GM21367 (cell line): Measurements from ENCODE around the gene LRRC7.
"Not testable (repeated sequence)": the region's sequence is repeated elsewhere in the genome, so short reads cannot be mapped to it uniquely, and the experiment has no call there.

ENCODE experiments used
- ATAC-seq: cut with Tn5 transposase; IDR thresholded peaks from one replicate; pipeline ENCODE4 v1.9.1; 2021; ENCODE audit not compliant: unreplicated experiment

LRRC7 gene

DNA sequence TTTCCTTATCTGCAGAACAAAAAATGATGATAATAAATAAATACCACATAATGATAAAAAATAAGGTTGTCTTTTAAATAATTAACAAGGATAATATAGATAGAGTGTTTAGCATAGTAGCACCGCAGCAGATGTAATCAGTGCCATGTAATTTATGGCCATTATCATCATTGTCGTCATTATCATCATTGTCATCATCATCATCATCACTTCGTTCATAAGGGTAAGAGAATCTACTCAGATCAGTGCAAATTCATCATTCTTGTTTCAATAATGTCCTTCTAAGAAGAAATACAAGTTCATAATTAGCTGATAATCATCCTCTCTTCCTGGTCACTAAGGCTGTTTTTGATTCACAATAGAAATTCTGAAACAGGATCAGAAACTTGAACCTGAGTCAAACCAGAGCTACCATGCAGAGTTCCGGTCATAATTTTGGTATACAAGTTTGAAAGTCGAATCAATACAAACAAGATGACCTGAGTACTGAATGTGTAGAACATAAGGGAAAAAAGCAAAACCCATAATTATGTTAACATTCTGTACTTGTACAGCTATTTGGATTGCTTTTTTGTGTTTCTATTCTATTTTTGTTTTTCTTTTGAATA is 465.6 kb downstream of the LRRC7 start:
- peak; percentile 88 for ATAC-seq

DNA sequence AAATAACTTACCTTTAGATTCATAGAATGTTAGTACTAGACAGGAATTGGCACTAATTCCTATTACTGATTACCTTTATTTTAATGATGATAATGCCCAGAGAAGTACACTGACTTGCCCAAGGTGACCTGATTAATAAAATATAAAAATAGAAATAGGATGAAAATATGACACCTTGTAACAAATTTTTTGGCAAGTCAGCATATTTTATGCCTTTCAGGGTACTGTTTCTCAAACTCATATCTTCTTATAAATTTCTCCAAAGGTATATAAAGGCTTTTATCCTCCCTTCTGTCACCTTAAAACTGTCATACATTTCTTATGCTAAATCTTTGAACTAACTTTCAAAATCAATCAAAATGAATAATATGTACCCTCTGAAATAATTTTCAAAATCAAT is 466.2 kb downstream of the LRRC7 start:
- ATAC-seq = no peak

DNA sequence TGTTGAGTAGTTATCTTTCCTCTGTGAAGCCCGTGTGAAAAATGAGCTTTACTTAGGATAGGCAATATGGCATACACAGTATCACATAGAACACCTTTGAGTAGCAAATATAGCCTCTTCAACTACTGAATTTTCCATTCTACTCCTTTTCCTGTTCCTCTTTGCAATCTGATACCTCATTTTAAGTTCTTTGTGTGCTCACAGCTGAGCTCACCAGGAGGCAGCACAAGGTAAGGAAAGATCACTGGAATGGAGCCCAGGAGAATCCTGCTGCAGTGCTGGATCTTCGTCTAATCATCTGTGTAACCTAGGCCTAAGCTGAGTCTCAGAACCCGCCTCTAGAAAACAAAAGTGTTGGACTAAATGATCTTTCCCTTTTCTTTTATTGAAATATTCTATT is 466.7 kb downstream of the LRRC7 start:
- ATAC-seq = no peak

DNA sequence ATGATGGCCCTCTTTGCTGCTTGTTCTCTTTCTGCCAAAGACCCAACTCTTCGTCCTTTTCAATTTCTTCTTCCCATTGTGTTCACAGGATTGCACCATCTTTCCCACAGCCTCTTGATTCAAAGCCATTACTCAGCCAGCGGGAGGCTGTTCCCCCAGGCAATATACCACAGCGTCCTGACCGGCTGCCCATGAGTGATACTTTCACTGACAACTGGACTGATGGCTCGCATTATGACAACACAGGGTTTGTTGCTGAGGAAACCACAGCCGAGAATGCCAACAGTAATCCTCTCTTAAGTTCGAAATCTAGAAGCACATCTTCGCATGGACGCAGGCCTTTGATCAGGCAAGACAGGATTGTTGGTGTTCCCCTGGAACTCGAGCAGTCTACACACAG is 470.3 kb downstream of the LRRC7 start:
- ATAC-seq = no peak

DNA sequence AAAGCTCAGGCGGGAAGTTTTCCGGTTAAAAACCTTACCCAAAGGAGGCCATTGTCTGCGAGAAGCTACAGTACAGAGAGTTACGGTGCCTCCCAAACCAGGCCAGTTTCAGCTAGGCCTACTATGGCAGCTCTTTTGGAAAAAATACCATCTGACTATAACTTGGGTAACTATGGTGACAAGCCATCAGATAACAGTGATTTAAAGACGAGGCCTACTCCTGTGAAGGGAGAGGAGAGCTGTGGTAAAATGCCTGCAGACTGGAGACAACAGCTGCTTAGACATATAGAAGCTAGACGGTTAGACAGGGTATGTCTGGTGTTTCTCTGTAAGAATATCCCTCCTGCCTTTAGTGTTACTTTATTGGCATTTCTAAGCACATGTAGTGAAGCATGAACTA is 471.8 kb downstream of the LRRC7 start:
- ATAC-seq = no peak

DNA sequence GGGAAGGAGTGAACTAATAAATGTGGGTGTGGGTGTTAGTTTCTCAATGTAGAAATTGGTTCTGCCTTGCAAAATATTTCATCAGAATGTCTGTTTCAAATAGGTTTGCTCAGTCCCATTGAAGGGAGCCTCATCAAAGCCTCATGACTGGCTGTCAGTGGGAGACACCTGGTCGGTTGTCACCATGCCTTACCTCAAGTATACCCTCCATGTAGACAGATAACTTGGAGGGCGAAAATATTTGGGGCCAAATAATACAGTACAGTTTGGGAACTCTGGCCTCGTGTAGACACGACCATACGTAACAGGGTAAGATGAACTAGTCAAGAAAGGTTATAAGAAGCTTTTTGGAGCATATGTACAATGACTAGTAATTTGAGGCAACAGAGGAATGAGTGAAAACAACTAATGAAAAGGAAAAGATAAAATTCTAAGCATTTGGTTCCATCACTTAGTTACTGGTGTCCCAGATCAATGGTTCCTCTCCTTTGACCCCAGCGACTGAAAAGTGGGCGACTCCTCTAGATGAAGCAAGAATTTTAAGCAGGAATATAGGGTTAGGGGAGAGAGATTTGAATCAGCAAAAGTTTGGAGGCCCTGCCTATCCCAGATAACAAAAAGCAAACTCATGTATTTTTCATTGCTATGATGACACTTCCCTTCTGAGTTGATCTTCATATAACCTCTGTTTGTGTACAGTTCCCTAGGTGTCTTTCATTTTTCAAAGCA is 473.8 kb downstream of the LRRC7 start:
- ATAC-seq = no peak

DNA sequence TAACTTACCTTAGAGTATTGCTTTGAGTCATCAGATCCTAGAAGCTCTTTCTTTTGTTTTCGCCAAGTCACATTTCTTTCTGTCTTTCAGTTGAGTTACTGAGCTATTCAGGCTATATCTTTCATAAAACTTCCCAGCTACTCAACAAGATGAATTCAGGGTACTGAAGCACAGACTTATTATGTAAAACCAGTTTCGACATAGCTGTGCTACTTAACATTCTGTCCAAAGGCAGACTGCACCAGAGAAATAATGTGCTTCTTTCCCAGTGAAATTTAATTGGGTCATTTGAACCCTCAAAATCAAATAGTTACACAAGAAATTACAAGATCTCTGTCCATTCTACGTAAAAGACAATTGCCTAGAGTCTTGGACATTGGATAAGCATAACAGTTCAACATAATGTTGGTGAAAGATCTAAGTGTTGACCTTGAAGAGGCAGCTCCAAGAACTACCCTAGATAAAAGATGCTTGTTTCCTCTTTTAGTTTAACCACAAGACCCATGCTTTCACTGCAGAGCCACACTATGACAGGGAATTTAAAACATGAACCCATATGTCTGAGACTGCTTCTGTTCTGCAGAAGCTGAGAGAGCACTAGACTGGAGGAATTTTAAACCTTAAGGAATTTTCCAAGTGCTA is 474.5 kb downstream of the LRRC7 start:
- no peak for ATAC-seq

DNA sequence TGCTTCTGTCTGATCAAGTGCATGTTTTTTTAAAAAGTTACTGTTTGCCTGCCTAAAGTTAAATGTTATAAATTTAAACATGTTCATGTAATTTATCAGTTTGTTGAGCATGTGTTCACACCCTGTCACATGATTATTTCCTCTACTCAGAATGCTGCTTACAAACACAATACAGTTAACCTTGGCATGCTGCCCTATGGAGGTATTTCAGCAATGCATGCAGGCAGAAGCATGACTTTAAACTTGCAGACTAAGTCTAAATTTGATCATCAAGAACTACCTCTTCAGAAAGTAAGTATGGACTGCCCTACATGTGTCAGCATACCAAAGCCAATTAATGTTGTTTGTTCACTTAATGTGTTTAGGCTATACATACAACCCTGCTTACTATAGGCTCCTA is 476.1 kb downstream of the LRRC7 start:
- no peak for ATAC-seq

DNA sequence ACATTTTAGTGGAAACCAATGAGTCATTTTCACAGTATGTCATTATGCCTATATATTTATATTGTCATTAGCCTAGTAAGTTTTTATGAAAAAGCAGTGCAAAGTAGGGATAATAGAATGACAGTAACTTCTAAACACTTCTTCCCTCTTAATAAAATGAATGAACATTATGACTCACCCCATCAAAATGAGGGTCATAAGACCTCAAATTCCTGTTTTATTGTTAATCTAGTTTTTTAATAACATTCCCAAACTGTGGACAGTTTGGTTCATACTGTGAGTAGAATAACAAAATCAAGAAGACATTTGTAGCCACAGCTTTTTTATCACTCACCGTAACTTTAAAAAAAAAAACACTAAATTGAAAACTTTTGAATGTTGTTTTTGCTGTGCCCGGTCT is 477.1 kb downstream of the LRRC7 start:
- ATAC-seq = no peak

DNA sequence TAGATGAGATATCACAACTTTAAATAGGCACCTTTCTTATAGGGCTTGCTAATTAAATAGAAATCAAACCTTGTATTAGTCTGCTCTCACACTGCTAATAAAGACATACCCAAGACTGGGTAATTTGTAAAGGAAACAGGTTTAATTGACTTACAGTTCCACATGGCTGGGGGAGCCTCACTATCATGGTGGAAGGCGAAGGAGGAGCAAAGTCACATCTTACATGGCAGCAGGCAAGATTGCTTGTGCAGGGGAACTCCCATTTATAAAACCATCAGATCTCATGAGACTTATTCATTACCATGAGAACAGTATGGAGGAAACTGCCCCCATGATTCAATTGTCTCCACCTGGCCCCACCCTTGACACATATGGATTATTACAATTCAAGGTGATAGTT is 477.9 kb downstream of the LRRC7 start:
- not testable (repeated sequence) for ATAC-seq

DNA sequence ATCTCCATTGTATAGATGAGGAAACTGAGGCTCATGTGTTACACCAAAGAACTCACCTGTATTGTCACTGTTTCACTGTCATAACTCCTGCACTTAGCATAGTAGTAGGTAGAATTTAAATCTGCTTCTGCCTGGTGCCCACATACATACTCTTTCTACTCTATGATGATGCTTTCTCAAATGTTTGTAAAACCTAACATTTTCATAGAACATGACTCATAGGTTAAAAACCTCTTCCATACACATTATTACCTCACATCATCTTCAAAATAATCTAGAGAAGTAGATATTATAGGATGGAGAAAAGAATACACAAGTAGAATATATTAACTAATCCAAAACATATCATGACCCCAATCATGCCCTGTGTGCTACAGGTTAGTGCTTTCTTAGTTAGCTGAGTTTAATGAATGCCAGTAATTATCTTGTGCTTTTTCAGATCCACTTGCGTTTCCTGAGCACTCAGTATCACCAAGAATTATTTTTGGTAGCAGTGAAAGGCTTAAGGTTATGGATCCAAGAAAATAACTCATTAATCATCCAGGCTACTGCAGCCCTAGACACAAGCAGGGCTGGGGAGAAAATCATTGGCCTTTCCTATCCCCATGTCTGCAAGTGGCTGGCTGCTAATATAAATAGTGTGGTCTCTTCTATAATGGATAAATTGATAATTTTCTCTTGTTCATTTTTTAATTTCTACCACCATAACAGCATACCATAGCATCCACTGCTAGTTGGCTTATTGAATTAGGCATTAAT is 480.8 kb downstream of the LRRC7 start:
- ATAC-seq = no peak

DNA sequence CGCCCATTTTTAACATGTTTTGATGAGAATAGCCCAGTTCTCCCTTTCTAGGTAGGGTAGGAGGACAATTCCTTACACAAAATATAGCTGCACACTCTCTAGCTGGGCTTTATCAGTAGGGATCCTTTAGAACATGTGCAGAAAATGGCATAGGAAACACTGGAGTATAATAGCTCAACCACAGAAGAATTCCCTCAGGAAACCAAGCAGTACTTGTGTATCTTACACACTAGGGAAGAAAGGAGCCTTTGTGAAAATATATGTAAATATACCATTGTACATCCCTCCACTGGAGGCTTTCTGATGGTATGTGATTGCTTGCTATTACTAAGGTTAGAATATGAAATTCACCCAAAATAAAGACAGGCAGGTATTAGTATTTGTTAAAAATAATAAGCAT is 484.2 kb downstream of the LRRC7 start:
- ATAC-seq = no peak

DNA sequence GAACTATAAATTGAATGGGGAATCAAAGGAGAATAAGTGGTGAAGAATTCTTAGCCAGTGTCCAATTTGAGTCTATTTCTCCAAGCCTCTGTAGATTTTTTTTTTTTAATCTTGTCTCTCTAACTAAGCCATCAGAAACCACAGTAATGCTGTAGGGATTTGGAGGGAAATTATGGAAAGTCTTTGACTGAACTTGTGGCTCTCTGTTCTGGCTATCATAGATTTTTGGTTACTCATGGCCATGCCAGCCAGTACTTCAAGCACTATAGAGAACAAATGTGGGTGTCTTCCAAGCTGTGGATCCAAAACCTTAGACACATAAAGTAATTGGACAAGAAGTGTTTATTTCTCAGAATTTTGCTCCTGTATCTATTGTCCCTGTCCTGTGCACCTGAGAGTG is 489.8 kb downstream of the LRRC7 start:
- no peak for ATAC-seq

DNA sequence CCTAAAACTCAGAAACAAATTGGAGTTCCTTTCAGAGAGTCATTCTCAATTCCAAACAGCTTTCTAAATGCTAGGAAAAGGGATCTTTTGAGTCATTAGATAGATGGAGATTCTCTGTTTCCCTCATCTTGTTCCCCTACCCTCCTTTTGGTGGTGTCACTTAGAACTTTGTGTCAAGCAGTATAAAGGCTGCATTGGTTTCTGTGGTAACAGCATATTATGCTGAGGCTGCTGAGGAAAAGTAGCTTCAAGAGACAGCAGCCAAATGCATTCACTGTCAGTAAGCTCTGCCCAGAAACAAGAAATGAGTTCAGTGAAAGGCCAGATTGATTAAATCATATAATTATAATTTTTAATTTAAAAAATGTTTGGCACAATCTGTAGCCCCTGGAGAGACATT is 493.5 kb downstream of the LRRC7 start:
- no peak for ATAC-seq

DNA sequence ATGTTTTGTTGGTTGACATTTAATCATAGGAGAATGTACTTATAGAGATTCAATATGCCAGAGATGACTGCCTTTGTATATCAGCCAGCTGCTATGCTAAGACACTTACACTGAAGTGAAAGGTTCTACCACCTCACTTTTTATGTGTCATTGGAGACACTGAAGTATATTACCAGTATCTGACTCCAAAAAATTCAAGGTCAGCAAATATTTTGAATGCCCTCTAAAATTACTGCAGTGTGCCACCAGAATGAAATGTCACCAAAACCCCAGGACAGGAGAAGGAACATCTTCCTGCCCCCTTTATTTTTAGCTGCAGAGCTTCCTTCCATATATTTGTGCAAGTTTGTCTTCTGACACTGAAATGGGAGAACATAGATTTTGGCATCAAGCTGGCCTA is 496.1 kb downstream of the LRRC7 start:
- no peak for ATAC-seq

DNA sequence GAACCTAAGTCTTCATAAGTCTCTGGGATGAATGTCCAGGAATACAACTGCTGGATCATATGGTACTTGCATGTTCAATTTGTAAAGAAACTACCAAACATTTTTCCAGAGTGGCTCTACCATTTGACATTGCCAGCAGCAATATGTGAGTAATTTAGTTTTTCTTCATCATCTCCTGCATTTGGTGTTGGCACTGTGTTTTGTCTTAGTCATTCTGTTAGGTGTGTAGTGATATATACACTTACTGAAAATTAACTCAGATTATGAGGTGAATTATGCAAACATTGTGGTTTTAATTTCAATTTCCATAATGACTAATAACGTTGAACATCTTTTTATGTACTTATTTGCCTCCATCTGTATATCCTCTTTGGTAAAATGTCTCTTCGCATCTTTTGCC is 499.0 kb downstream of the LRRC7 start:
- ATAC-seq = no peak

DNA sequence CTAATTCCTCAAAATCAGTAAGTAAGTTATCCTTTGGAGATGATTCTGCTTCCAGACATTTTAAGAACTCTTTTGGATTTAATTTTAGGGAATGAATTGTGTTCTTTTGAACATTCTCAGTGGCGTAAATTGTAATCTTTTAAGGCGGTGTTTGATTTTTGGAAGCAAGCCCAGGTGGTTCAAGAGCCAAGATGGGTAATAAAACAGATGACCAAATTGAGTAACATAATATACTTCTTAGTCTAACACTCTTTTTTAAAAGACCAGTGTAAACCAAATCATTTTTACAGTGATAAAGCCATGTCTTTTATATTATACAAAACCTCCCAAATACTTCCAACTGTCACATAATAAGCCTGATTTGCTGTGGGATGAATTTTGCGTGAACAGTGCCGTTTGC is 503.9 kb downstream of the LRRC7 start:
- ATAC-seq = no peak

DNA sequence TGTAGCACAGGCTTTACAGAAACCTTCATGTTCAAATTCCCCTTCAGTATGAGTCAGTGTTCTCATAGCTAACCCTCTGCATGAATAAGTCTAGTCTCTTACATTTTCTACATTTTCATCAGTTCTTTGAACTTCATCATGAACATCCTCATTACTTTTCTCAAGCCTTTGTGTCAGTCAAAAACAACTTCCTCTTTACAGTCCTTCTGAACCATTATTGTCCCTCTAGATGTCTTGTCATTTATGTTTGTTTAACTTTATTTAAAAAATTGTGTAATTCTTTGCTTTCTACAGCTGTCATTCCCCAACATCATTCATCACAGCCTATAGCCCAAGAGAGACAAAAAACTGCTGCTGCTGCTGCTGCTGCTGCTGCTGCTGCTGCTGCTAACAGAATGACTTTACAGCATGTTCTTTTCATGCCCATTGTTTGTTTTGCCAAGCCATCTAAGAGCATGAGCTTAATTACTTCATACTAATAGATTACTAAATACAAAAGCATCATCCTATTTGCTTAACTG is 504.6 kb downstream of the LRRC7 start:
- ATAC-seq = no peak

DNA sequence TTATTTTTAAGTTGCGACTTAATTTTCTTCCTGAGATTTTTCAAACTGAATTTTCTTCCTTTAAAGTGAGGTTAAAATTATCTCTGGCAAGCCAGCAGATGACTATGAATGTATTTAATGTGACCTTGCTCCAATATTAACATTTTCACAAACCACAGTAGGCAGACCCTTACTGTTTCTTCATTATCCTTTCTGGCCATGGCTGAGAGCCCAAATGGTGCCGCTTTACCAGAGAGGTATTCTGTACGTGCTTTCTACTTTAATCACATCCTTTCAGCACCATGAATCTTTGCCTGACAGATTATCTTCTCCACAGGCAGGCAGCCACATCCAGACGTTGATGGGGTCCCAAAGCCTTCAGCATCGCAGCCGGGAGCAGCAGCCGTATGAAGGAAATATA is 508.0 kb downstream of the LRRC7 start:
- ATAC-seq = no peak

DNA sequence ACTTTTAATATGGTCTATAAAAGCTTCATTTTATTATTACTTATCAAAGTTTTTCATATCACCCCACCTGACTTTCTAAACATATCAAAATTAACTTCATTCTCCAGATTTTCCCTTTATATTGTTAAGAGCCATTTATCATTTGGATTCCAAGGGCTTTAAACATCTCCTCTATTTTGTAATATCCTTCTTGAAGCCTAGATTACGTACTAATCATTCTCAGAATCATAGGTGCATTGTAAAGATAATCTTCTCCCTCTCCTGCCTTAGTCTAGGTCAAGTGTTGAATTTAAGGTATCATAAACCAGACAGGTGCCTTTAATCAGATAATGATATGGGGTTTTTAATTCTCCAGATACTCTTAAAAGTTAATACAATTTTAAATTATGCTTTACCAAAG is 509.3 kb downstream of the LRRC7 start:
- ATAC-seq = no peak

DNA sequence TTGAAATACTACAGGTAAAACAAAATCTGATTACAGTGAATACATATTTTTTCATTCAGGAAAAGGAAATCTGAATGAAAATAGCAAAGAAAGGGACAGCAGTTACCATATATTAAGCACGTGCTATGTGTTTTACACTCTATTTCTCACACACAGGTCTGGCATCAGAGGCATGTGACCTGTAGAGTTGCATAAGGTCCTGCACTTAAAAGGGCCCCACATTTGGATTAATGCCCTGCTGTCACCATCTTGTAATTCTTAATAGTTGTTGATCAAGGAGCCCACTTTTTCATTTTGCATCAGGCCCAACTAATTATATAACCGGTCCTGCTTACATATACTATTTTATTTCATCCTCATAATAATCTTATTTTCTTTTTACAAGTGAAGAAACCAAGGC is 511.8 kb downstream of the LRRC7 start:
- ATAC-seq = no peak

DNA sequence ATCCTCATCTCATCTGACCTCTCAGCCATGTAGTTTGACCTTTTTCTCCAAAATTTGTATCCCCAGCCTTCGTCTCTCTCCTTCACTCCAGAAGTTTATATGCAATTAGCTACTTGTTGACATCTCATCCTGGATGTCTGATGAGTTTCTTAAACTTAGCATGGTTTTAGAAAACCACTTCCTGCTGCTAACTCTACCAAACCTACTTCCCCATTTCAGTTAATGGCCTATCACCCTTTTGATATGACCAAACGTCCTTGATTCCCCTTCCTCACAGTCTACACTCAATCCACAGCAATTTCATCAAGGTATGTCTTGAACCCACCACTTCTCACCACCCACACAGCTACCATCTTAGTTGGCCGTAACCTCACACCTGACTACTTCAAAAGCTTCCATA is 515.8 kb downstream of the LRRC7 start:
- no peak for ATAC-seq
